Retina (tissue), 1 donor: ENCODE results near the gene COL6A2.
"Not testable (repeated sequence)": the region's sequence is repeated elsewhere in the genome, so short reads cannot be mapped to it uniquely, and the experiment has no call there.

Experiments used
- DNase-seq: peaks from one replicate; pipeline ENCODE4 v3.0.0-alpha.2; 2016

The COL6A2 gene

GRCh38 chr21:46095083-46095719 lies 2.7 kb upstream of the COL6A2 start:
- no peak for DNase-seq

DNA sequence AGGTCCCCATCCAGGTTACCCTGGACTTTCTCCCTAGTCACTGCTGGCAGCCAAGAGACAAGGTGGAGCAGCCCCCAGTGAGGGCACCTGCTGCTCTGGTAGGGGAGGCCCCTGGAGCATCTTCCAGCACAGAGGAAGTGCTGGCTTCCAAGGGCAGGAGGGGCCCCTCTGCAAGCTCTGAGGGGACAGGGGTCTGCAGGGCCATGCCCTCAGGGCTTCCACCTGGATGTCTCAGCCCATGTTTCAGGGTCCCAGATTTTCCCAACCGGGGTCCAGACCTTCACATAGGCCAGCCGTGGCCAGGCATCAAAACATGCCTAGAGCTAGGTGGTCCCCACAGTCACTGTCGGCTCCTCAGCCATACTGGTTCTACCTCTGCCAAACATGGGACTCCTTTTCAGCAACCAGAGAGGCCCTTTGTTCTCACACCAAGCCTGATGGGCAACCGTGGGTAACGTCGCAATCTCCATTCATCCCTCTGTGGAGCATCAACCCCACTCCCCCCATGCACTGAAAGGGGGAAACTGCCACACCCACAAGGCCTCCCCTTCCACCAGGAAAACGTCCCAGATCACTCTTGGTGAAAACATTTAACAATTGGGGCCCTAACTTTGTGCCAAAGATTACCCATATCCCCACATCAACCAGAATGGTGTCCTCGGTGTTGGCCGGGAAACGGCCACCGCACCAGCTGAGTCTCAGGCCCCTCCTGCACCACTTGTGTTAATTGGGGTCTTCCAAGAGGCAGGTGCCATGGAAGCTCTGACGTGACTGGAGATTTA lies 1.9 kb upstream of the COL6A2 start:
- no peak for DNase-seq

DNA sequence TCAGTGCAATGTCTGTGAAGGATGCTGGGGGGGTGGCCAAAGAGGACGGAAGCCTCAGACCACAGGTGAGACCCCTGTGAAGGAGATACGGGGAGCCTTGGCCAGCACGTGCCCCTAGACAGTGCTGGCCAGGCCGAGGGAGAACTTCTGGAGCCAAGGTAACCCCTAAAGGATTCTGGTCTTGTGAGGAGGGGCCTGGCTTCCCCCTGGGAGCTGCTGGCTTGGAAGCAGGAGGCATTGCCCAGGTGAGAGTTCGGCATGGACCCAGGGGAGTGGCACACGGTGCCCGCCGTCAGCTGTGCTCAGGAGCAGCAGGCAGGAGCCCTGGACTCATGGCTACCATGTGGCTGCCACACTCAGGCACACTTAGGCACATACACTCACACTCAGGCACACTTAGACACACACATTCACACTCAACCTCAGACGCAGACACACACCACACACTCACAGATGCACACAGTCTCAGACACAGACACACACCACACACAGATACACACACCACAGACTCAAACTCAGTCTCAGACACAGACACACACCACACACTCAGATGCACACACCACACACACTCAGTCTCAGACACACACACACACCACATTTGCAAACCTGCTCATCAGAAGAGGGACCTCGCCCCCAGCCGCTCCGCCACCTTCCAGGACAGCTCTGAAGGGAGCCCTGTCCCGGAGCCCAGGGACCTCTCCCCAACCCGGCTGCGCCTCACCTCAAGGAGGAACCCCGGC lies 1.1 kb upstream of the COL6A2 start:
- DNase-seq, result no peak

DNA sequence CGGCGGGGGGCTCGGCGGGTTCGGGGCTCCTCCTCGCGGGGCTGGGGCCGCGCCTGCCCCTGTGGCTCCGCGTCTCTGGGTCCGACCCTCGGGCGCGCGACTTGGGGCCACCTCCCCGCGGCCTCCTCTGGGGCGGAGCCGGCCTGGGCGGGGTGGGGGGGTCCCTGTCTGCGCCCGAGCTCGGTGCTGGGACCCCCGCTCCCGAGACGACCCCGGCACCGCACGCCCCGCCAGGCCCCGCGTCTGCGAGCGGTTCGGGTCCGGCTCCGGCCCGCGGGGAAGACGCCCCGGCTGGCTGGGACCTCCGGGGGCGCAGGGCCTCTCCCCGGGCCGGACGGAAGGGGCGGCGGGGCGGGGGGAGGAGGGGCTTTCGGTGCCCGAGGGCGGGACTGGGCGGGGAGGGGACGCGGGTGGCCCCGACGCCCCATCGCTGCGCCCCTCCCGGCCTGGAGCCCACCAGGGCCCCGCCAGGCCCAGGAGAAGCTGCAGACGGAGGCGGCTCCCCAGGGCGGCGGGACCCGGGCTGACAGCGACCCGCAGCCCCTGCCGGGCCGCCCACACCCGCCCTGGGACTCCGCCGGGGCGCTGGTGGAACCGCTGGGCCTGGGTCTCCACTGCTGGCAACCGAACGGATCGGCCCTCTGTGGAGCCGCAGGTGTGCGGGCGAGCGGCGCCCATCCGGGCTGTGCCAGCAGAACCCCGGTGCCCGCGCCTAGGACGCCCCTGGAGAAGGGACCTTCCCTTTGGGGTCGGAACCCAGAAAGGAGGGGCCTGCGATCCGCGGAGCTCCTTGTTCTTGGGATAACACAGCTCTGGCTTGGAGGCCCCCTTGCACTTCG lies 610 bp downstream of the COL6A2 start:
- DNase-seq, result peak; percentile 47

DNA sequence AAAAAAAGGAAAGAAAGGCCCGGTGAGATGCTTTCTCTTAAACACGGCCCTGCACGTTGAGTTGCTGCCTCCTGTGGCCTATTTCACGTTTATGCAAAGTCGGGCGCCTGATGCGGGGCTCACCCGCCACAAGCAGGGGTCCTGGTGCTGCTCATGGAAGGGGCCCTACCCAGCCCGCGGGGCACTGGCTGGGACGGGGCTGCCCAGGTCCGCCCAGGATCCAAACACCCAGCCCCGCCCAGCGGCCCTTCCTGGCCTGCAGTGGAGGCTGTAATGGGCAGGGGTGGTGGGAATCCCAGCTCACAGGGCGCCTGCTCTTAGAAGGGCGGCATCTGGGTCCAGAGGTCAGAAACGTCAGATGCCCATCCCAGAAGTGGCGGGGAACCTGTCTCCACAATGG lies 1.6 kb downstream of the COL6A2 start:
- DNase-seq, result no peak

DNA sequence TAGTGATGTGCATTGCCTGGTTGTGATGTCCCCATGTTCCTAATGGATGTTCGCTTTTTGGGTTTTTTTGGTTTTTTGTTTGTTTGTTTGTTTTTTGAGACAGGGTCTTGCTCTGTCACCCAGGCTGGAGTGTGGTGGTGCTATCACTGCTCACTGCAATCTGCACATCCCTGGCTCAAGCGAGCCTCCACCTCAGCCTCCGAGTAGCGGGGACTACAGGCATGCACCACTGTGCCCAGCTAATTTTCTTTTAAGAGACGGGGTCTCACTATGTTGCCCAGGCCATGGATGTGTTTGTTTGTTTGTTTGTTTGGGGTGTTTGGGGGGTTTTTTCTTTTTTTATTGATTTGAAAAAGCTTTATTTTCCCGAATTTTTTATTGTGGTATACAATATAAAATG lies 2.1 kb downstream of the COL6A2 start:
- no peak for DNase-seq

GRCh38 chr21:46100426-46100825 lies 2.5 kb downstream of the COL6A2 start:
- DNase-seq, result no peak

GRCh38 chr21:46100906-46101305 lies 3.0 kb downstream of the COL6A2 start:
- no peak for DNase-seq

DNA sequence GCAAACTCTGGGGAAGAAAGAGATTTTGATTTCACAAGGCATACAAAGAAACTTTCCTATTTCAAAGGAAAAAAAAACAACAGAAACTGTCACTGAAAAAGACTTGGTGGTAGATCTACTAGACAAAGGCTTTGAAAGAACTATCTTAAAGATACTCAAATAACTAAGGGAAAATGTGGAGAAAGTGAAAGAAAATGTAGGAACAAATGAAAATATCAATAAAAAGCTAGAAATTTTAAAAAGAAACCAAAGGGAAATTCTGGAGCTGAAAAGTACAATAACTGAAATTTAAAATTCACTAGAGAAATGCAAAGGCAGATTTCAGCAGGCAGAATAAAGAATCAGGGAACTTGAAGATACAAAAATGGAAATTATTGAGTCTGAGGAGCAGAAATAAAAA lies 6.2 kb downstream of the COL6A2 start:
- no peak for DNase-seq

GRCh38 chr21:46107376-46107775 lies 9.5 kb downstream of the COL6A2 start:
- not testable (repeated sequence) for DNase-seq

DNA sequence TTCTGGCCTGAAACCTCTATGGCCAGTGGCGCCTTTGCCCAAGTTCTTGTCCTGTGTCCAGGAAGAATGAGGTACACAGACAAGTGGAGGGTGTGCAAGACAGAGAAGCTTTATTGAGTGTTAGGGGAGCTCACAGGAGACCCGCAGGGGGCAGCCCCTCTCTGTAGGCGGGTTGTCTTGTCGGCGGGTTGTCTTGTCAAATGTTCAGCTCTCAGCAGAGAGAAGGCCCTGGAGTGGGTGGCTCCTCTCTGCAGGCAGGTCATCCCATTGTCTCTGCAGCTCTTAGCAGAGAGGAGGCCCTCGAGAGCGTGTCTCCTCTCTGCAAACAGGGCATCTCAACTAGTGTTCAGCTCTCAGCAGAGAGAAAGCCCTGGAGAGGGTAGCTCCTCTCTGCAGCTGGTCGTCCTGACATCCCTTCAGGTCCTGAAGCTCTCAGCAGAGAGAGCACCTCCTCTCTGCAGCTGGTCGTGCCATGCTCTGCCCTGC lies 11.0 kb downstream of the COL6A2 start:
- DNase-seq, result no peak

GRCh38 chr21:46109313-46110221 lies 11.7 kb downstream of the COL6A2 start:
- no peak for DNase-seq

DNA sequence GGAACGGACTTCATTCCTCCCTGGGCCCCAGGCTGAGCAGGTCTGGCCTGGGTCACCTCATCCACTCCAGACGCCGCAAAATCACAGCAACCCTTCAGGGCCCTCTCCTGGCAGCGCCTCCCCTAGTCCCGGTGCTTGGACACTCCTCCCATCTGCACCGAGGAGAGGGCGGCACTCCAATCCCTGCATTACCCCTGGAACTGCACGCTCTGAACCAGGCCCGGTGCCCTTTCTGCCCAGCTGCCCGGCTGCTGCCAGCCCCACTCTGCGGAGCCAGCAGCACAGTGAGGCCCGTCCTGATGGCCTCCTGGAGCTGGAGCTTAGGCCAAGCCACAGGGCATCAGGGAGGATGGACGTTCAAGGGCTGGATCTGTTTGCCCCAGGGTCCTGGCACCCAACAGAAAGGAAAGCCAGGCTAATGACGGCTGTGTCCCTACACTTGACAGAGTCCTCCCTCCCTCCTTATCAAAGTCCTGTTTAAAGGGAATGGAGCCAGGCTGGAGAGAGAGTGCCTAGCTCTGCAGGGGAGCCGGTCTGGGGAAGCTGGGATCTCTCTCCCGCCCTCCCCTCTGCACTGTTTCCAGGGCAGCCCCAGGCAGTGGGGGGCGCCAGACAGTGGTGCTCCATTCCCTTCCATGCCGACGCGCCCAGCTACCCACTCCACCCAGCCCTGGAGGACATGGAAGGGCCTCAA lies 12.7 kb downstream of the COL6A2 start:
- DNase-seq, result no peak

DNA sequence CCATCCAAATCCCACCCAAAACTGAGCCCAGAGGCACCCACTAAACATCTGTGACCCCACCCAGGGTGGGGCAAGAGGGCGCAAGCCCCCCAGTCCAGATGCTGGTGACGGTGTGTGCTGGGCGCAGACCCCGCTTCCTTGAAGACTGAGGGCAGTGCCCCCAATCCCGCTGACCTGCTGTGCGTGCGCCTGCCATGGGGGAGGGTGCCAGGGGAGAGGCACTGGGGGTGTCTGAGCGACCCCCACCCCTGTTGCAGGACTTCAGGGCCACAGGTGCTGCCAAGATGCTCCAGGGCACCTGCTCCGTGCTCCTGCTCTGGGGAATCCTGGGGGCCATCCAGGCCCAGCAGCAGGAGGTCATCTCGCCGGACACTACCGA lies 13.3 kb downstream of the COL6A2 start:
- DNase-seq, result no peak

GRCh38 chr21:46111857-46112724 lies 14.2 kb downstream of the COL6A2 start:
- DNase-seq, result no peak

DNA sequence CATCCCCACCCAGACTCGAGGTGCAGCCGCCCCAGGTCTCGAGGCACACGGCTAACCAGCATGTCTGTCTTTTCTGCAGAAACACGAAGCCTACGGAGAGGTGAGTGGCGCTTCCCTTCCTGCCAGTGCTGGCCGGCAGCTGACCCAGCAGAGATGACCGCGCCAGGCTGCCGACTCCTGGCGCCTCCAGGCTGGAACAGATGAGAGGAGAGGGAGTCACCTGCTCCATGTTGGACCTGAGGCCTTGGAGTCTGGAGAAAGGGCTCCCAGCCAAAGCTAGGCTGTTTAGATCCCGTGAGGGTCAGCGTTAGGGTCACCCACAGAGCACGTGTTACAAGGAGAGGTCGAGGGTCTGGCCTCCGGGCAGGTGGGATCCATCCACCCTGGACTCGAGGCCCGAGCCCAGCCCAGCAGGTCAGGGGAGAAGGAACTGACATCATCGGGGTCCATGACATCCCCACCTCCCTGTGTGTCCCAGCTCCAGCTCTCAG lies 14.9 kb downstream of the COL6A2 start:
- no peak for DNase-seq

DNA sequence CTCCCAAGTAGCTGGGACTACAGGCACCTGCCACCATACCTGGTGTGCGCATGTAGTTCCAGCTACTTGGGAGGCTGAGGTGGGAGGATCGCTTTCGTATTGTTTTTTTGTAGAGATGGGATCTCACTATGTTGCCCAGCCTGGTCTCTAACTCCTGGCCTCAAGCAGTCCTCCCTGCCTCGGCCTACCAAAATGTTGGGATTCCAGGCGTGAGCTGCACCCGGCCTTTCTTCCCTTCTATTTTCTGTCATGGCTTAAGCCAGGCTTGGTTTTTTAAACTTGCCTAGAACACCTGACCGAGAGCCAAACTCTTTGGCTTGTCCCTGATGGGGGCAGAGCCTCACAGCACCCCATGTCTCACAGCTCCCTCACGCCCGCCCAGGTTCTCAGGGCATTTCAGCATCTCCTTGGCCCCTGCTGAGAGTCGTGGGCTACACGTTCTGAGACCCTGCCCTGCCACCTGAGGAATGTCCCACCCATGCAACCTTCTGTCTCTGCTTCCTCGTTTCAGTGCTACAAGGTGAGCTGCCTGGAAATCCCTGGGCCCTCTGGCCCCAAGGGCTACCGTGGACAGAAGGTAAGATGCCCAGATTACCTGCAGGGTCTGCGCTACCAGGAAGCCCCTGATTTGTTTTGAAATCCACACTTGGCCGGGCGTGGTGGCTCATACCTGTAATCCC lies 15.7 kb downstream of the COL6A2 start:
- DNase-seq, result no peak

GRCh38 chr21:46114963-46115362 lies 17.1 kb downstream of the COL6A2 start:
- no peak for DNase-seq

DNA sequence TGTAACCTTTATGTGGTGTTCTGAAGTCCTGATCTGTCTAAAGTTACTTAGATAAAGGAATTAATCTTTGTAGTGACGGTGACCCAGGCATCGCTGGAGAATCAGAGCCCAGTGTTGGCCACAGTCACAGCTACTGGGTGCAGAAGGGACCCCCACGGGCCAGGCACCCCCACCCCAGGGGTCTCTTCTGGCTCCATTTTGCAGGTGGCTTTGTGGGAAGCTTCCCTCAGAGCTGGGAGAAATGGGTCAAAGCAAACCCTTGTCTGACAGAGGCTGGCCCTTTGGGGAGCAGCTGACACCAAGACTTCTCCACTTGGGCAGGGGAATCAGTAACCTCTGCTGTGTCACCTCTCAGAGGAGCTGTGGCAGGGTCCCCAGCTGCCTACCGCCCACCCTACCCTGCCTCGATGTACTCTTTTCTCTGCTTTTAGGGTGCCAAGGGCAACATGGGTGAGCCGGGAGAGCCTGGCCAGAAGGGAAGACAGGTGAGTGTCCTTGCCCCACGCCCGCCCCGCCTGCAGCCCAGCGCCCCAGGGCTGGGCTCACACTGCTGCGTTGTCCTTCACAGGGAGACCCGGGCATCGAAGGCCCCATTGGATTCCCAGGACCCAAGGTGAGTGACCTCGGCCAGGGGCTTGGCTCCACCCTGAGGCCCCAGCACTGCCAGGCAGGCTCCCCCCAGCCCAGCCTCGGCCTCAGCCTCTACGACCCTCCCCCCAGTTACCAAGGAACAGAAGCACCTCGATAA lies 17.7 kb downstream of the COL6A2 start:
- no peak for DNase-seq
